Measurements from ENCODE around the gene CDH15. TPM values are rescaled to one million over a fixed set of nuclear protein-coding genes. Genes with fewer than 3 reads are reported as not detected.

CDH15 gene
- total and polyA plus RNA-seq, 2 of the 13 experiments (the other 11 are each of a cell fraction or from before 2014, with no cell fraction given): 0.74 to 2.2 TPM

DNA sequence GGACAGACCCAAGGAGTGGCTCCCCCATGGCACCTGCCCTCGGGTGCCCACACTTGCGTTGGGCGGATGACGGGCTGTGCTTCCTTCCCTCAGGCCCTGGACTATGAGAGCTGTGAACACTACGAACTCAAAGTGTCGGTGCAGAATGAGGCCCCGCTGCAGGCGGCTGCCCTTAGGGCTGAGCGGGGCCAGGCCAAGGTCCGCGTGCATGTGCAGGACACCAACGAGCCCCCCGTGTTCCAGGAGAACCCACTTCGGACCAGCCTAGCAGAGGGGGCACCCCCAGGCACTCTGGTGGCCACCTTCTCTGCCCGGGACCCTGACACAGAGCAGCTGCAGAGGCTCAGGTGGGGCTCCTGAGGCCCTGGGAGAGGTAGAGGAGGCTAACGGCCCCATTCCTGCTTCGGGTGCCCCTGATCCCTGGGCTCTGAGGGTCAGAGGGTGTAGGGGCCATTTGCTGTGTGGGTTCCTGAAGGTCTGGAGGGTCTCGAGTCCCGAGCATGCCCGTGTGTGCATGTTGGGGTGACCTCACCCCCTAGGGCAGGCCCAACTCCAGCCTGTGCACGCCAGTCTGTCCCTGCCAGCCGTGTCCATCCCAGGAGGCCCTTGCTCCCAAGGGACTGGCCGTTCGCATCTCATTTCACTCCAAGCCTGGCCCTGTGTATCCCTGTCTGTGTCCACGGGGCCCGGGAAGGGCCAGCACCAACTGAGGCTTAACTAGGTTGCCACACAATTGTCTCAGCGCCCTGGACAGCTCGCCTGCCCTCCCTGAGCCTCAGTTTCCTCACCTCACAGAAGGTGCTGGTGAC is 18.8 kb downstream of the CDH15 start (continued):
- TF ChIP-seq FOXJ3 (CRISPR knock-in tag; IDR thresholded peaks at IDR 0.05; ENCODE audit: borderline replicate concordance) (no peak), SAP130 (CRISPR knock-in tag; IDR thresholded peaks at IDR 0.05; ENCODE audit: low read depth) (no peak), ADNP (CRISPR knock-in tag; IDR thresholded peaks at IDR 0.05) (no peak), EEA1 (CRISPR knock-in tag; IDR thresholded peaks at IDR 0.05; ENCODE audit: borderline replicate concordance) (no peak), ATAD3A (CRISPR knock-in tag; IDR thresholded peaks at IDR 0.05) (peak; percentile 66; the same call in 1 of the 2 replicates), FOXO4 (CRISPR knock-in tag; conservative IDR thresholded peaks at IDR 0.05) (no peak), YEATS4 (CRISPR knock-in tag; IDR thresholded peaks at IDR 0.05; ENCODE audit: borderline replicate concordance) (no peak), ZNF343 (CRISPR knock-in tag; IDR thresholded peaks at IDR 0.05) (no peak), ZNF777 (CRISPR knock-in tag; IDR thresholded peaks at IDR 0.05) (no peak), SAFB2 (CRISPR knock-in tag; IDR thresholded peaks at IDR 0.05; ENCODE audit: borderline replicate concordance, low read depth) (no peak), CREM (IDR thresholded peaks at IDR 0.05) (no peak), CREM (CRISPR knock-in tag; IDR thresholded peaks at IDR 0.05) (no peak), TCF7 (IDR thresholded peaks at IDR 0.05; ENCODE audit: low read depth) (no peak), MLLT10 (CRISPR knock-in tag; IDR thresholded peaks at IDR 0.05) (0 out of 2 replicates have a peak, but pooled peaks have one; percentile 44), PHF5A (CRISPR knock-in tag; IDR thresholded peaks at IDR 0.05; ENCODE audit: low read depth, unreplicated experiment) (no peak), DNMT3B (CRISPR knock-in tag; conservative IDR thresholded peaks at IDR 0.05) (no peak)
- TF ChIP-seq, protein P1, sequence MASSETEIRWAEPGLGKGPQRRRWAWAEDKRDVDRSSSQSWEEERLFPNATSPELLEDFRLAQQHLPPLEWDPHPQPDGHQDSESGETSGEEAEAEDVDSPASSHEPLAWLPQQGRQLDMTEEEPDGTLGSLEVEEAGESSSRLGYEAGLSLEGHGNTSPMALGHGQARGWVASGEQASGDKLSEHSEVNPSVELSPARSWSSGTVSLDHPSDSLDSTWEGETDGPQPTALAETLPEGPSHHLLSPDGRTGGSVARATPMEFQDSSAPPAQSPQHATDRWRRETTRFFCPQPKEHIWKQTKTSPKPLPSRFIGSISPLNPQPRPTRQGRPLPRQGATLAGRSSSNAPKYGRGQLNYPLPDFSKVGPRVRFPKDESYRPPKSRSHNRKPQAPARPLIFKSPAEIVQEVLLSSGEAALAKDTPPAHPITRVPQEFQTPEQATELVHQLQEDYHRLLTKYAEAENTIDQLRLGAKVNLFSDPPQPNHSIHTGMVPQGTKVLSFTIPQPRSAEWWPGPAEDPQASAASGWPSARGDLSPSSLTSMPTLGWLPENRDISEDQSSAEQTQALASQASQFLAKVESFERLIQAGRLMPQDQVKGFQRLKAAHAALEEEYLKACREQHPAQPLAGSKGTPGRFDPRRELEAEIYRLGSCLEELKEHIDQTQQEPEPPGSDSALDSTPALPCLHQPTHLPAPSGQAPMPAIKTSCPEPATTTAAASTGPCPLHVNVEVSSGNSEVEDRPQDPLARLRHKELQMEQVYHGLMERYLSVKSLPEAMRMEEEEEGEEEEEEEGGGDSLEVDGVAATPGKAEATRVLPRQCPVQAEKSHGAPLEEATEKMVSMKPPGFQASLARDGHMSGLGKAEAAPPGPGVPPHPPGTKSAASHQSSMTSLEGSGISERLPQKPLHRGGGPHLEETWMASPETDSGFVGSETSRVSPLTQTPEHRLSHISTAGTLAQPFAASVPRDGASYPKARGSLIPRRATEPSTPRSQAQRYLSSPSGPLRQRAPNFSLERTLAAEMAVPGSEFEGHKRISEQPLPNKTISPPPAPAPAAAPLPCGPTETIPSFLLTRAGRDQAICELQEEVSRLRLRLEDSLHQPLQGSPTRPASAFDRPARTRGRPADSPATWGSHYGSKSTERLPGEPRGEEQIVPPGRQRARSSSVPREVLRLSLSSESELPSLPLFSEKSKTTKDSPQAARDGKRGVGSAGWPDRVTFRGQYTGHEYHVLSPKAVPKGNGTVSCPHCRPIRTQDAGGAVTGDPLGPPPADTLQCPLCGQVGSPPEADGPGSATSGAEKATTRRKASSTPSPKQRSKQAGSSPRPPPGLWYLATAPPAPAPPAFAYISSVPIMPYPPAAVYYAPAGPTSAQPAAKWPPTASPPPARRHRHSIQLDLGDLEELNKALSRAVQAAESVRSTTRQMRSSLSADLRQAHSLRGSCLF (CRISPR knock-in tag; IDR thresholded peaks at IDR 0.05; ENCODE audit: borderline replicate concordance): no peak
- TF ChIP-seq, protein P2, sequence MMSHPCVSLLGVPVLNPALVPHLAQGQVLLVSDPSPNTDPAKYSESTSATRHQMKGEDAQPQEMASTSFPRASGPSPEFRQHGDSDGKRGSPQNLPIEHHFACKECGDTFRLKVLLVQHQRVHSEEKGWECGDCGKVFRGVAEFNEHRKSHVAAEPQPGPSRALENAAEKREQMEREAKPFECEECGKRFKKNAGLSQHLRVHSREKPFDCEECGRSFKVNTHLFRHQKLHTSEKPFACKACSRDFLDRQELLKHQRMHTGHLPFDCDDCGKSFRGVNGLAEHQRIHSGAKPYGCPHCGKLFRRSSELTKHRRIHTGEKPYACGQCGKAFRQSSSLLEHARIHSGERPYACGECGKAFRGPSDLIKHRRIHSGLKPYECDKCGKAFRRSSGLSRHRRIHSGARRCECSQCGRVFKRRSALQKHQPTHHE (CRISPR knock-in tag; IDR thresholded peaks at IDR 0.05; ENCODE audit: borderline replicate concordance): no peak
- TF ChIP-seq, protein P3, sequence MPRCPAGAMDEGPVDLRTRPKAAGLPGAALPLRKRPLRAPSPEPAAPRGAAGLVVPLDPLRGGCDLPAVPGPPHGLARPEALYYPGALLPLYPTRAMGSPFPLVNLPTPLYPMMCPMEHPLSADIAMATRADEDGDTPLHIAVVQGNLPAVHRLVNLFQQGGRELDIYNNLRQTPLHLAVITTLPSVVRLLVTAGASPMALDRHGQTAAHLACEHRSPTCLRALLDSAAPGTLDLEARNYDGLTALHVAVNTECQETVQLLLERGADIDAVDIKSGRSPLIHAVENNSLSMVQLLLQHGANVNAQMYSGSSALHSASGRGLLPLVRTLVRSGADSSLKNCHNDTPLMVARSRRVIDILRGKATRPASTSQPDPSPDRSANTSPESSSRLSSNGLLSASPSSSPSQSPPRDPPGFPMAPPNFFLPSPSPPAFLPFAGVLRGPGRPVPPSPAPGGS (CRISPR knock-in tag; IDR thresholded peaks at IDR 0.05): no peak
- TF ChIP-seq, protein P4, sequence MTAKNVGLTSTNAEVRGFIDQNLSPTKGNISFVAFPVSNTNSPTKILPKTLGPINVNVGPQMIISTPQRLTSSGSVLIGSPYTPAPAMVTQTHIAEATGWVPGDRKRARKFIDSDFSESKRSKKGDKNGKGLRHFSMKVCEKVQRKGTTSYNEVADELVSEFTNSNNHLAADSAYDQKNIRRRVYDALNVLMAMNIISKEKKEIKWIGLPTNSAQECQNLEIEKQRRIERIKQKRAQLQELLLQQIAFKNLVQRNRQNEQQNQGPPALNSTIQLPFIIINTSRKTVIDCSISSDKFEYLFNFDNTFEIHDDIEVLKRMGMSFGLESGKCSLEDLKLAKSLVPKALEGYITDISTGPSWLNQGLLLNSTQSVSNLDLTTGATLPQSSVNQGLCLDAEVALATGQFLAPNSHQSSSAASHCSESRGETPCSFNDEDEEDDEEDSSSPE (CRISPR knock-in tag; IDR thresholded peaks at IDR 0.05): peak; percentile 20; the same call in 1 of the 2 replicates
